ENCODE results near the gene TXNL1. TPM values are rescaled to one million over a fixed set of nuclear protein-coding genes. Genes with fewer than 3 reads are reported as not detected.

The TXNL1 gene
- polyA plus RNA-seq, 1 of the 3 experiments (the other 2 are of a cell fraction) = 39.7 TPM

- Histone ChIP-seq H2AFZ (ENCODE audit: low read depth) (no peak overlapping the region), H3K9me2 (no peaks in the 10 kb centered on the region), H3K4me2 (no peak overlapping the region), H3K79me2 (ENCODE audit: insufficient read depth) (no peaks in the 10 kb centered on the region), H3K27ac (ENCODE audit: low read depth in 2 of 2, low read length in 1 of 2) (no peak overlapping the region), H3F3A (replicated peaks; ENCODE audit: insufficient read depth) (no peaks in the 10 kb centered on the region), H3K9me3 (no peaks in the 10 kb centered on the region), H3K4me3 (ENCODE audit: low read depth in 2 of 2, low read length in 1 of 2) (no peak overlapping the region), H4K20me1 (ENCODE audit: insufficient read depth) (no peaks in the 10 kb centered on the region), H3K27me3 (ENCODE audit: insufficient read depth) (no peaks in the 10 kb centered on the region), H3K4me1 (ENCODE audit: control insufficient read depth in 1 of 2, insufficient read depth in 2 of 2, low read depth in 1 of 2, low read length in 1 of 2) (peaks cover 0 to 7% of the 10 kb centered on the region in 2 experiments; a peak in 2 of 4 replicates), H3K36me3 (replicated peaks in 1 of 2; ENCODE audit: control insufficient read depth in 1 of 2, insufficient read depth in 2 of 2, low read length in 1 of 2) (no peaks in the 10 kb centered on the region), H3K9ac (no peak overlapping the region)
- ChIA-PET POLR2A (no interaction called here), CTCF (interaction anchor here (0.8 to 1.0 kb wide), 2 partner anchors 28 to 56 kb away, joined by 3 read pairs; no protein-coding TSS in a partner anchor)
- TF ChIP-seq, protein P1, sequence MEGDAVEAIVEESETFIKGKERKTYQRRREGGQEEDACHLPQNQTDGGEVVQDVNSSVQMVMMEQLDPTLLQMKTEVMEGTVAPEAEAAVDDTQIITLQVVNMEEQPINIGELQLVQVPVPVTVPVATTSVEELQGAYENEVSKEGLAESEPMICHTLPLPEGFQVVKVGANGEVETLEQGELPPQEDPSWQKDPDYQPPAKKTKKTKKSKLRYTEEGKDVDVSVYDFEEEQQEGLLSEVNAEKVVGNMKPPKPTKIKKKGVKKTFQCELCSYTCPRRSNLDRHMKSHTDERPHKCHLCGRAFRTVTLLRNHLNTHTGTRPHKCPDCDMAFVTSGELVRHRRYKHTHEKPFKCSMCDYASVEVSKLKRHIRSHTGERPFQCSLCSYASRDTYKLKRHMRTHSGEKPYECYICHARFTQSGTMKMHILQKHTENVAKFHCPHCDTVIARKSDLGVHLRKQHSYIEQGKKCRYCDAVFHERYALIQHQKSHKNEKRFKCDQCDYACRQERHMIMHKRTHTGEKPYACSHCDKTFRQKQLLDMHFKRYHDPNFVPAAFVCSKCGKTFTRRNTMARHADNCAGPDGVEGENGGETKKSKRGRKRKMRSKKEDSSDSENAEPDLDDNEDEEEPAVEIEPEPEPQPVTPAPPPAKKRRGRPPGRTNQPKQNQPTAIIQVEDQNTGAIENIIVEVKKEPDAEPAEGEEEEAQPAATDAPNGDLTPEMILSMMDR (IDR thresholded peaks at IDR 0.05) = peak; percentile 74
- TF ChIP-seq RAD21 (IDR thresholded peaks at IDR 0.05; ENCODE audit: low read length) (peak; percentile 42; the same call in 1 of the 2 replicates), NRF1 (IDR thresholded peaks at IDR 0.05; ENCODE audit: low read depth, low read length) (no peak)
- WGBS (ENCODE audit: low lambda C conversion rate) = 40% methylated on average over 5 of the region's 5 CpGs
- DNase-seq = no peak
These were observed 7.1 kb upstream of the TXNL1 start for GRCh38 chr18:56645415-56646016.

DNA sequence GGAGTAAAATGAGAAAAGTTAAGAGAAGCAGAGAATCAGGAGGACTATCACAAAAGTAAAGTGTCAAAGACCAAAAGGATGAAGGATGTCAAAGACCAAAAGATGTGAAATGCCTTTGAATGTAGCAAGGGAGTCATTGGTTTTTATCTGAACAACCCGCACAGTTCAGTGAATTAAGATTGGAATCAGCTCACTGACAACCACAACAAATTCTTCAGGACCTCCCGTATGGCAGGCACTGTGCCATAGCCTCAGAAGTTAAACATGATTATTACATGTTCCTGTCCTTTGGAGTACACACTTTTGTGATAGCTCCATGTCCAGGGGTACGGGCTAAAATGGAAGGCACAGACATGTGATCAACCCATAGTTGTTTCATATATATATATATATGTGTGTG is 5.0 kb upstream of the TXNL1 start:
- Histone ChIP-seq H3K4me2 (no peak overlapping the region), H3K4me3 (ENCODE audit: low read depth in 2 of 2, low read length in 1 of 2) (no peak overlapping the region), H3K79me2 (ENCODE audit: insufficient read depth) (no peaks in the 10 kb centered on the region), H3K27me3 (ENCODE audit: insufficient read depth) (no peaks in the 10 kb centered on the region), H2AFZ (ENCODE audit: low read depth) (no peak overlapping the region), H4K20me1 (ENCODE audit: insufficient read depth) (no peaks in the 10 kb centered on the region), H3K9ac (no peak overlapping the region), H3K27ac (ENCODE audit: low read depth in 2 of 2, low read length in 1 of 2) (no peak overlapping the region), H3K36me3 (replicated peaks in 1 of 2; ENCODE audit: control insufficient read depth in 1 of 2, insufficient read depth in 2 of 2, low read length in 1 of 2) (no peaks in the 10 kb centered on the region), H3K9me2 (no peaks in the 10 kb centered on the region), H3F3A (replicated peaks; ENCODE audit: insufficient read depth) (no peaks in the 10 kb centered on the region), H3K4me1 (ENCODE audit: control insufficient read depth in 1 of 2, insufficient read depth in 2 of 2, low read depth in 1 of 2, low read length in 1 of 2) (peaks cover 0 to 4% of the 10 kb centered on the region in 2 experiments; a peak in 1 of 4 replicates), H3K9me3 (no peaks in the 10 kb centered on the region)
- ChIA-PET POLR2A (no interaction called here), CTCF (no interaction called here)
- no peak for TF ChIP-seq POLR2AphosphoS5 (IDR thresholded peaks at IDR 0.05; ENCODE audit: low read depth, low read length)
- no peak for TF ChIP-seq JUND (IDR thresholded peaks at IDR 0.05)
- TF ChIP-seq SIN3A (IDR thresholded peaks at IDR 0.05; ENCODE audit: borderline replicate concordance, low read depth, low read length) = no peak
- TF ChIP-seq TCF12 (IDR thresholded peaks at IDR 0.05) = no peak
- no peak for TF ChIP-seq TAF1 (IDR thresholded peaks at IDR 0.05; ENCODE audit: borderline replicate concordance, low read depth, low read length)
- DNase-seq = no peak
- 78% methylated on average over 3 of the region's 3 CpGs for WGBS (ENCODE audit: low lambda C conversion rate)

DNA sequence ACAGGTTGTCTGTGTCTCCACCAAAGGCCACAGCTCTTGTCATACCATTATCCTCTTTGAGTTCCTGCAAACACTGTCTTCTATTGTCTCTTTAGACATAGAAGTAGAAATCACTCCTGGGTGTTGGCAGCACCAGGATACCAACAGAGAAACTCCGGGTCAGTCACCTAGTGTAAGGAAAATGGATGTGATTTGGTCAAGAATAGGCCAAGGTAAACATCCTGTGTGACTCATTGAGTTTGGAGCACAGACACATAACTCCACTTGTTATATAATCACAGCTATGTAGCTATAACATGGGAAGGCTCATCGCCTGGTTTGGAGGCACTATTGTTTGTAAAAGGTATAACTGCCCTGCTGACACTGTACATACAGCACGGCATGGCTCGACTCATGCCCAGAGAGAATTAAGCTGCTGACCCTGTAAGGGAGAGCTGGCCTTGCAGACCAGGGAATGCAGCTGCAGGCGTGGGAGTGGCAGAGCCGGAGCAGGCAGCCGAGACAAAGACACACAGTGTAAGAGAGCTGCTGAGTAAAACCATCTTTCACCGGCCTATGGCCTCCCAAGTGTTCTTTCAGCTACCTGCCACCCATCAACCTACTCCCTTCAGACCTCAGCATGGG is 3.4 kb upstream of the TXNL1 start:
- WGBS (ENCODE audit: low lambda C conversion rate) = 81% methylated on average over 7 of the region's 8 CpGs
- POLR2A ChIA-PET = interaction anchor here (1.0 kb wide), 1 partner anchor 9 kb away, joined by 3 read pairs; the partner anchor contains the start of gene WDR7
- H3F3A ChIP-seq (replicated peaks; ENCODE audit: insufficient read depth) = no peaks in the 10 kb centered on the region
- H3K79me2 ChIP-seq (ENCODE audit: insufficient read depth) = peaks cover 15% of the 10 kb centered on the region
- H3K27ac ChIP-seq (ENCODE audit: low read depth in 2 of 2, low read length in 1 of 2) = peak overlapping the region in 1 of 2 experiments; percentile 52; a peak in 2 of 4 replicates
- no peak overlapping the region for H3K4me3 ChIP-seq (ENCODE audit: low read depth in 2 of 2, low read length in 1 of 2)
- H3K9me2 ChIP-seq = no peaks in the 10 kb centered on the region
- H3K36me3 ChIP-seq (replicated peaks in 1 of 2; ENCODE audit: control insufficient read depth in 1 of 2, insufficient read depth in 2 of 2, low read length in 1 of 2) = no peaks in the 10 kb centered on the region
- no peak for DNase-seq
- peak overlapping the region; percentile 53; the same call in 1 of the 2 replicates for H2AFZ ChIP-seq (ENCODE audit: low read depth)
- no peak overlapping the region for H3K4me2 ChIP-seq
- H3K9ac ChIP-seq = no peak overlapping the region
- no peaks in the 10 kb centered on the region for H3K9me3 ChIP-seq
- peaks cover 10% of the 10 kb centered on the region for H4K20me1 ChIP-seq (ENCODE audit: insufficient read depth)
- H3K27me3 ChIP-seq (ENCODE audit: insufficient read depth) = no peaks in the 10 kb centered on the region
- CTCF ChIA-PET = interaction anchor here (3.3 kb wide), 1 partner anchor 9 kb away, joined by 15 read pairs; the partner anchor contains the start of gene WDR7
- H3K4me1 ChIP-seq (ENCODE audit: control insufficient read depth in 1 of 2, insufficient read depth in 2 of 2, low read depth in 1 of 2, low read length in 1 of 2) = peaks cover 0 to 4% of the 10 kb centered on the region in 2 experiments; a peak in 2 of 4 replicates
- TF ChIP-seq NRF1 (IDR thresholded peaks at IDR 0.05; ENCODE audit: low read depth, low read length) (no peak), MEF2A (IDR thresholded peaks at IDR 0.05; ENCODE audit: borderline replicate concordance, low read depth) (no peak), TAF1 (IDR thresholded peaks at IDR 0.05; ENCODE audit: borderline replicate concordance, low read depth, low read length) (no peak), GATA2 (CRISPR knock-in tag; IDR thresholded peaks at IDR 0.05) (no peak)
- TF ChIP-seq, protein P2, sequence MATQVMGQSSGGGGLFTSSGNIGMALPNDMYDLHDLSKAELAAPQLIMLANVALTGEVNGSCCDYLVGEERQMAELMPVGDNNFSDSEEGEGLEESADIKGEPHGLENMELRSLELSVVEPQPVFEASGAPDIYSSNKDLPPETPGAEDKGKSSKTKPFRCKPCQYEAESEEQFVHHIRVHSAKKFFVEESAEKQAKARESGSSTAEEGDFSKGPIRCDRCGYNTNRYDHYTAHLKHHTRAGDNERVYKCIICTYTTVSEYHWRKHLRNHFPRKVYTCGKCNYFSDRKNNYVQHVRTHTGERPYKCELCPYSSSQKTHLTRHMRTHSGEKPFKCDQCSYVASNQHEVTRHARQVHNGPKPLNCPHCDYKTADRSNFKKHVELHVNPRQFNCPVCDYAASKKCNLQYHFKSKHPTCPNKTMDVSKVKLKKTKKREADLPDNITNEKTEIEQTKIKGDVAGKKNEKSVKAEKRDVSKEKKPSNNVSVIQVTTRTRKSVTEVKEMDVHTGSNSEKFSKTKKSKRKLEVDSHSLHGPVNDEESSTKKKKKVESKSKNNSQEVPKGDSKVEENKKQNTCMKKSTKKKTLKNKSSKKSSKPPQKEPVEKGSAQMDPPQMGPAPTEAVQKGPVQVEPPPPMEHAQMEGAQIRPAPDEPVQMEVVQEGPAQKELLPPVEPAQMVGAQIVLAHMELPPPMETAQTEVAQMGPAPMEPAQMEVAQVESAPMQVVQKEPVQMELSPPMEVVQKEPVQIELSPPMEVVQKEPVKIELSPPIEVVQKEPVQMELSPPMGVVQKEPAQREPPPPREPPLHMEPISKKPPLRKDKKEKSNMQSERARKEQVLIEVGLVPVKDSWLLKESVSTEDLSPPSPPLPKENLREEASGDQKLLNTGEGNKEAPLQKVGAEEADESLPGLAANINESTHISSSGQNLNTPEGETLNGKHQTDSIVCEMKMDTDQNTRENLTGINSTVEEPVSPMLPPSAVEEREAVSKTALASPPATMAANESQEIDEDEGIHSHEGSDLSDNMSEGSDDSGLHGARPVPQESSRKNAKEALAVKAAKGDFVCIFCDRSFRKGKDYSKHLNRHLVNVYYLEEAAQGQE (IDR thresholded peaks at IDR 0.05; ENCODE audit: low read depth, low read length) = no peak
- TF ChIP-seq, protein P3, sequence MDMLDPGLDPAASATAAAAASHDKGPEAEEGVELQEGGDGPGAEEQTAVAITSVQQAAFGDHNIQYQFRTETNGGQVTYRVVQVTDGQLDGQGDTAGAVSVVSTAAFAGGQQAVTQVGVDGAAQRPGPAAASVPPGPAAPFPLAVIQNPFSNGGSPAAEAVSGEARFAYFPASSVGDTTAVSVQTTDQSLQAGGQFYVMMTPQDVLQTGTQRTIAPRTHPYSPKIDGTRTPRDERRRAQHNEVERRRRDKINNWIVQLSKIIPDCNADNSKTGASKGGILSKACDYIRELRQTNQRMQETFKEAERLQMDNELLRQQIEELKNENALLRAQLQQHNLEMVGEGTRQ (IDR thresholded peaks at IDR 0.05; ENCODE audit: borderline replicate concordance, low read depth, low read length) = no peak

Measured in SK-N-SH (cell line).